ENCODE data around the gene SVIP. TPM values are rescaled to one million over a fixed set of nuclear protein-coding genes. Genes with fewer than 3 reads are reported as not detected.

Gene SVIP
- total RNA-seq, 1 donor from 2014 or later, result 25.7 TPM

GRCh38 chr11:22830082-22830414 is 447 bp upstream of the SVIP start:
- Mint-ChIP-seq H3K36me3 (ENCODE audit: insufficient read depth) (peaks cover 1% of the 10 kb centered on the region), H3K27me3 (no peaks in the 10 kb centered on the region), H3K27ac (peak overlapping the region; percentile 45)

GRCh38 chr11:22828373-22828772 is 1.2 kb downstream of the SVIP start:
- peak overlapping the region; percentile 84 for H3K27ac Mint-ChIP-seq
- H3K4me3 Mint-ChIP-seq (ENCODE audit: low read depth), result peak overlapping the region; percentile 94
- DNase-seq (ENCODE audit: low spot score, unreplicated experiment), result no peak
- peaks cover 14% of the 10 kb centered on the region for H3K4me1 Mint-ChIP-seq (ENCODE audit: low read depth)
- TF ChIP-seq CTCF (IDR thresholded peaks at IDR 0.05; ENCODE audit: unreplicated experiment), result no peak
- no peaks in the 10 kb centered on the region for H3K27me3 Mint-ChIP-seq
- H3K36me3 Mint-ChIP-seq (ENCODE audit: insufficient read depth), result peaks cover 10% of the 10 kb centered on the region
- peaks cover under 1% of the 10 kb centered on the region for H3K9me3 Mint-ChIP-seq (ENCODE audit: low read depth)

More at GRCh38 chr11:22830082-22830414, 447 bp upstream of the SVIP start:
- Mint-ChIP-seq H3K4me3 (ENCODE audit: low read depth) (peak overlapping the region; percentile 94), H3K9me3 (ENCODE audit: low read depth) (peaks cover 3% of the 10 kb centered on the region), H3K4me1 (ENCODE audit: low read depth) (peaks cover 15% of the 10 kb centered on the region)
- TF ChIP-seq CTCF (IDR thresholded peaks at IDR 0.05; ENCODE audit: unreplicated experiment), result no peak
- DNase-seq (ENCODE audit: low spot score, unreplicated experiment), result no peak

DNA sequence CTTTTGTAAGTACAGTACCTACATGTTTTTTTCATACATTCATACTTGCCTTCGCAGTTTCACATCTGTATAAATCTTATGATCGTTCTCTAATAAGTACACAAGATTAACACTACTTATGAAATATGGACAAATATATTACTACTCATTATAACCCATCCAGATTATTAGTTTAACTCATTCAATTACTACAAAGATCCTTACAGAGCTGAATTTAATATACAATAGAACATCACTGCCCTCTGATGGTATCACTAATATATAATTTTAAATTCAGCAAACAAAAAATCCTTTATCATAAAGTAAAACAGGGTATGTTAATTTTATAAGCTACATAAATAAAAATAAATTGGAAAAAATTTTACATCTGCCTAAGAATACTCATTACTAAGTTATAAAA is 7.4 kb downstream of the SVIP start:
- H3K36me3 Mint-ChIP-seq (ENCODE audit: insufficient read depth), result peaks cover 26% of the 10 kb centered on the region
- no peak overlapping the region for H3K4me3 Mint-ChIP-seq (ENCODE audit: low read depth)
- H3K27me3 Mint-ChIP-seq, result no peaks in the 10 kb centered on the region
- no peak for DNase-seq (ENCODE audit: low spot score, unreplicated experiment)
- H3K27ac Mint-ChIP-seq, result no peak overlapping the region
- no peaks in the 10 kb centered on the region for H3K9me3 Mint-ChIP-seq (ENCODE audit: low read depth)
- TF ChIP-seq CTCF (IDR thresholded peaks at IDR 0.05; ENCODE audit: unreplicated experiment), result no peak
- H3K4me1 Mint-ChIP-seq (ENCODE audit: low read depth), result no peaks in the 10 kb centered on the region

DNA sequence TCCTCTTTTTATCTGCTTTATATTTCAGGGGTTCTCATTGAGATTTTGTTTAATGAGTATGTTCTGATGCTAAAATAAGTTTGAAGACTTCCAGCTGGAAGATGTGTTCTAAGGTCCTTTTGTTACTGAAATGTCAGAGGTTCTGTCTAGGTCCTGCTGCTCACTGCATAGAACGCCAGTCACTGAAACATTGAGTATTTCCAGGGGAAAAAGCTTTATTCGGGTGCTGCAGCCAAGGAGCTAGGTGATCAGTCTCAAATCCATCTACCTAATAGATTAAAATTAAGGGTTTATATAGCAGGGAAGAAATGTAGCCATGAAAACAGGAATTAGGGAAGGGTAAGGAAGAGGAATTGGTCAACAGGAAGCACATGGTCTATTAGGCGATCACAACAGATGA is 19.7 kb downstream of the SVIP start:
- Mint-ChIP-seq H3K27me3 (no peaks in the 10 kb centered on the region), H3K4me3 (ENCODE audit: low read depth) (no peak overlapping the region), H3K9me3 (ENCODE audit: low read depth) (peaks cover 8% of the 10 kb centered on the region), H3K4me1 (ENCODE audit: low read depth) (no peaks in the 10 kb centered on the region), H3K27ac (no peak overlapping the region), H3K36me3 (ENCODE audit: insufficient read depth) (peaks cover 8% of the 10 kb centered on the region)
- no peak for TF ChIP-seq CTCF (IDR thresholded peaks at IDR 0.05; ENCODE audit: unreplicated experiment)
- DNase-seq (ENCODE audit: low spot score, unreplicated experiment), result no peak

DNA sequence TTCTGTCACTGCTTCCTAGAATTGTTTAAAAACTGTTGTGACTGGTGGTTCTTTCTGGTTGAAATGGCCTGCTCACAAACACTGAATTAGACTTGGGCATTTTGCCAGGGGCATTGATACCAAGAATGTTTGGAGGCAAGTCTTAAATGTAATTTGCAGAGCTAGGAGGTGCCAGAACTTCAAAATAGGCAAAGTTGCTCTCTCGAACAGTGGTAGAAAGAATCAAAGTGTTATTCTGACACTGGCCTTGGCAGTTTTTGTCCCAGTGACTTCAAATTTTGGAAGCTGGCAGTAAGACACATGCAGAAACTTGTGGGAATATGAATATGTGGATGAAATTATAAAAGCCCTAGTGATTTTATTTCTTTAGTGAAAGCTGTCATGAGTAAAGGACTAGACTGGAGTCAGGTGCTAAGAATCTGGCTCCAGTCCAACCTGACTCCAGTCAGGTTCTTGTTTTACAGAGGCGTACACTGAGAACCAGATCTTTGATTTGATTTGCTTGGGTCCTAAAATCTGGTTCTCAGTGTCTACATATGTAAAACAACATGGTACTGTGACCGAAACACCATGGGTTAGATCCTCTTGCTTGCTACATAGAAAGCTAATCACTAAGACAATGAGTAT is 20.9 kb downstream of the SVIP start:
- Mint-ChIP-seq H3K4me1 (ENCODE audit: low read depth) (no peaks in the 10 kb centered on the region), H3K27me3 (no peaks in the 10 kb centered on the region), H3K4me3 (ENCODE audit: low read depth) (no peak overlapping the region), H3K36me3 (ENCODE audit: insufficient read depth) (peaks cover 8% of the 10 kb centered on the region), H3K27ac (no peak overlapping the region), H3K9me3 (ENCODE audit: low read depth) (peaks cover 8% of the 10 kb centered on the region)
- no peak for TF ChIP-seq CTCF (IDR thresholded peaks at IDR 0.05; ENCODE audit: unreplicated experiment)
- DNase-seq (ENCODE audit: low spot score, unreplicated experiment), result no peak

Measured in progenitor cell of endocrine pancreas (in vitro differentiated cells).